ENCODE results near the gene CGGBP1.
A peak's percentile ranks its signal among the peaks of the same experiment; 100 is the strongest.

CGGBP1 gene

GRCh38 chr3:88009066-88009465 is 49.7 kb downstream of the CGGBP1 start:
- no peaks in the 10 kb centered on the region for H3K4me1 ChIP-seq (ENCODE audit: insufficient read depth, low read length, severe bottlenecking)
- H3F3A ChIP-seq (ENCODE audit: insufficient read depth, low read length), result no peaks in the 10 kb centered on the region
- no peaks in the 10 kb centered on the region for H4K20me1 ChIP-seq (ENCODE audit: insufficient read depth, low read length)
- no peaks in the 10 kb centered on the region for H3K9me3 ChIP-seq (ENCODE audit: low read length)
- TF ChIP-seq EZH2 (IDR thresholded peaks at IDR 0.05; ENCODE audit: borderline replicate concordance, low read length) (no peak), CTCF (IDR thresholded peaks at IDR 0.05; ENCODE audit: low read length) (no peak)
- H3K27me3 ChIP-seq (ENCODE audit: insufficient read depth, low read length), result no peaks in the 10 kb centered on the region
- H3K79me2 ChIP-seq (ENCODE audit: insufficient read depth, low read length), result no peaks in the 10 kb centered on the region
- H3K4me3 ChIP-seq (ENCODE audit: low read depth, low read length, poor library complexity, severe bottlenecking), result no peak overlapping the region
- no peak overlapping the region for H3K9ac ChIP-seq (ENCODE audit: low read length)
- no peak overlapping the region for H3K27ac ChIP-seq (ENCODE audit: low read depth, low read length, poor library complexity, severe bottlenecking)
- no peaks in the 10 kb centered on the region for H3K36me3 ChIP-seq (ENCODE audit: insufficient read depth, low read length)
- H3K4me2 ChIP-seq (ENCODE audit: low read length), result no peak overlapping the region
- H2AFZ ChIP-seq (ENCODE audit: low read length), result no peak overlapping the region
- no peaks in the 10 kb centered on the region for H3K9me2 ChIP-seq (ENCODE audit: low read depth, low read length)

- Histone ChIP-seq H3F3A (ENCODE audit: insufficient read depth, low read length) (no peaks in the 10 kb centered on the region), H3K4me1 (ENCODE audit: insufficient read depth, low read length, severe bottlenecking) (no peaks in the 10 kb centered on the region), H3K9ac (ENCODE audit: low read length) (no peak overlapping the region), H3K4me2 (ENCODE audit: low read length) (no peak overlapping the region), H3K9me3 (ENCODE audit: low read length) (no peaks in the 10 kb centered on the region), H2AFZ (ENCODE audit: low read length) (no peak overlapping the region), H3K36me3 (ENCODE audit: insufficient read depth, low read length) (no peaks in the 10 kb centered on the region), H3K79me2 (ENCODE audit: insufficient read depth, low read length) (no peaks in the 10 kb centered on the region), H3K4me3 (ENCODE audit: low read depth, low read length, poor library complexity, severe bottlenecking) (no peak overlapping the region), H3K27ac (ENCODE audit: low read depth, low read length, poor library complexity, severe bottlenecking) (no peak overlapping the region), H3K9me2 (ENCODE audit: low read depth, low read length) (no peaks in the 10 kb centered on the region), H3K27me3 (ENCODE audit: insufficient read depth, low read length) (no peaks in the 10 kb centered on the region), H4K20me1 (ENCODE audit: insufficient read depth, low read length) (no peaks in the 10 kb centered on the region)
- TF ChIP-seq EZH2 (IDR thresholded peaks at IDR 0.05; ENCODE audit: borderline replicate concordance, low read length), result no peak
- TF ChIP-seq CTCF (IDR thresholded peaks at IDR 0.05; ENCODE audit: low read length), result peak; percentile 44
Observed at GRCh38 chr3:88005066-88005465, 53.7 kb downstream of the CGGBP1 start.

- Histone ChIP-seq H3K27me3 (ENCODE audit: insufficient read depth, low read length) (no peaks in the 10 kb centered on the region), H3F3A (ENCODE audit: insufficient read depth, low read length) (no peaks in the 10 kb centered on the region), H3K9ac (ENCODE audit: low read length) (no peak overlapping the region), H3K4me1 (ENCODE audit: insufficient read depth, low read length, severe bottlenecking) (no peaks in the 10 kb centered on the region), H3K36me3 (ENCODE audit: insufficient read depth, low read length) (no peaks in the 10 kb centered on the region), H3K9me3 (ENCODE audit: low read length) (no peaks in the 10 kb centered on the region), H4K20me1 (ENCODE audit: insufficient read depth, low read length) (no peaks in the 10 kb centered on the region), H3K9me2 (ENCODE audit: low read depth, low read length) (no peaks in the 10 kb centered on the region), H2AFZ (ENCODE audit: low read length) (no peak overlapping the region), H3K27ac (ENCODE audit: low read depth, low read length, poor library complexity, severe bottlenecking) (no peak overlapping the region), H3K4me3 (ENCODE audit: low read depth, low read length, poor library complexity, severe bottlenecking) (no peak overlapping the region), H3K4me2 (ENCODE audit: low read length) (no peak overlapping the region), H3K79me2 (ENCODE audit: insufficient read depth, low read length) (no peaks in the 10 kb centered on the region)
- TF ChIP-seq EZH2 (IDR thresholded peaks at IDR 0.05; ENCODE audit: borderline replicate concordance, low read length) (no peak), CTCF (IDR thresholded peaks at IDR 0.05; ENCODE audit: low read length) (peak; percentile 85)
Observed at GRCh38 chr3:88003115-88003755, 55.6 kb downstream of the CGGBP1 start.
